ENCODE data around the gene NECTIN3. TPM values are rescaled to one million over a fixed set of nuclear protein-coding genes. Genes with fewer than 3 reads are reported as not detected.

Gene NECTIN3
- total RNA-seq, 1 donor: 53.9 TPM

- DNase-seq (ENCODE audit: low read depth): peak; percentile 71
- no peak overlapping the region for H3K4me3 ChIP-seq (ENCODE audit: low read depth, low read length)
- TF ChIP-seq, protein P1, sequence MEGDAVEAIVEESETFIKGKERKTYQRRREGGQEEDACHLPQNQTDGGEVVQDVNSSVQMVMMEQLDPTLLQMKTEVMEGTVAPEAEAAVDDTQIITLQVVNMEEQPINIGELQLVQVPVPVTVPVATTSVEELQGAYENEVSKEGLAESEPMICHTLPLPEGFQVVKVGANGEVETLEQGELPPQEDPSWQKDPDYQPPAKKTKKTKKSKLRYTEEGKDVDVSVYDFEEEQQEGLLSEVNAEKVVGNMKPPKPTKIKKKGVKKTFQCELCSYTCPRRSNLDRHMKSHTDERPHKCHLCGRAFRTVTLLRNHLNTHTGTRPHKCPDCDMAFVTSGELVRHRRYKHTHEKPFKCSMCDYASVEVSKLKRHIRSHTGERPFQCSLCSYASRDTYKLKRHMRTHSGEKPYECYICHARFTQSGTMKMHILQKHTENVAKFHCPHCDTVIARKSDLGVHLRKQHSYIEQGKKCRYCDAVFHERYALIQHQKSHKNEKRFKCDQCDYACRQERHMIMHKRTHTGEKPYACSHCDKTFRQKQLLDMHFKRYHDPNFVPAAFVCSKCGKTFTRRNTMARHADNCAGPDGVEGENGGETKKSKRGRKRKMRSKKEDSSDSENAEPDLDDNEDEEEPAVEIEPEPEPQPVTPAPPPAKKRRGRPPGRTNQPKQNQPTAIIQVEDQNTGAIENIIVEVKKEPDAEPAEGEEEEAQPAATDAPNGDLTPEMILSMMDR (IDR thresholded peaks at IDR 0.05; ENCODE audit: insufficient read depth, low read length): peak; percentile 64
These were observed 8.8 kb downstream of the NECTIN3 start for GRCh38 chr3:111080413-111080812.

DNA sequence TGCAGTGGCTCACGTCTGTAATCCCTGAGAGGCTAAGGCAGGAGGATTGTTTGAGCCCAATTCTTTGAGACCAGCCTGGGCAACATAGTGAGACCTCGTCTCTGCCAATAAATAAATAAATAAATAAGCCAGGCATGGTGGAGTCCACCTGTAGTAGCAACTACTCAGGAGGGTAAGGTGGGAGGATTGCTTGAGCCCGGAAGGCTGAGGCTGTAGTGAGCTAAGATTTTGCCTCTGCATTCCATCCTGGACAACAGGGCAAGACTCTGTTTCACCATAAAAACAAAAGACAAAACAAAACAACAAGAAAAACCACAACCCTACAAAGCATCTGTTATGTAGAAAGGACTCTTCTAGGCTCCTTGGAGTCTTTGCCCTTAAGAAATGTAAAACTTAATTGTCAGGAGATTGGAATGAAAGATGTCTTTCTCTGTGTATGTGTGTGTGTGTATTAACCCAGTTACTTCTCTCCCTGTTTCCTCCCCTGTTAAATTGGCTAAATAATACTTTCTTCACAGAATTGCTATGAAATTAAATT is 9.5 kb downstream of the NECTIN3 start:
- no peak overlapping the region for H3K4me3 ChIP-seq (ENCODE audit: low read depth, low read length)
- TF ChIP-seq, protein P1 (IDR thresholded peaks at IDR 0.05; ENCODE audit: insufficient read depth, low read length): no peak

DNA sequence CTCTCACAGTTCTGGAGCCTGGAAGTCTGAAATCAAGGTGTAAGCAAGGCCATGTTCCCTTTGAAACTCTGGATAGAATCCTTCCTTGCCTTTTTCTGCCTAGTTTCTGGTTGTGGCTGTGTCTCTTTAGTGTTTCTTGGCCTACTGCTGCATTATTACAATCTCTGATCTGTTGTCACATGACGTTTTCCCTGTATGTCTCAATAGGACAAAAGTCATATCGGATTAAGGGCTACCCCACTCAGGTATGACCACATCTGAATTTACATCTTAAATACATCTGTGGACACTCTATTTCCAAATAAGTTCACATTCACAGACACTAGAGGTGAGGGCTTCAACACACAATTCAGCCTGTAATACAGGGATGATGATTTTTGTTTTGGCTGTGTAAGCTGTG is 13.3 kb downstream of the NECTIN3 start:
- TF ChIP-seq, protein P1 (IDR thresholded peaks at IDR 0.05; ENCODE audit: insufficient read depth, low read length): no peak
- H3K4me3 ChIP-seq (ENCODE audit: low read depth, low read length): no peak overlapping the region
- no peak for DNase-seq (ENCODE audit: low read depth)

More for the DNA sequence above, 9.5 kb downstream of the NECTIN3 start:
- DNase-seq (ENCODE audit: low read depth): no peak

DNA sequence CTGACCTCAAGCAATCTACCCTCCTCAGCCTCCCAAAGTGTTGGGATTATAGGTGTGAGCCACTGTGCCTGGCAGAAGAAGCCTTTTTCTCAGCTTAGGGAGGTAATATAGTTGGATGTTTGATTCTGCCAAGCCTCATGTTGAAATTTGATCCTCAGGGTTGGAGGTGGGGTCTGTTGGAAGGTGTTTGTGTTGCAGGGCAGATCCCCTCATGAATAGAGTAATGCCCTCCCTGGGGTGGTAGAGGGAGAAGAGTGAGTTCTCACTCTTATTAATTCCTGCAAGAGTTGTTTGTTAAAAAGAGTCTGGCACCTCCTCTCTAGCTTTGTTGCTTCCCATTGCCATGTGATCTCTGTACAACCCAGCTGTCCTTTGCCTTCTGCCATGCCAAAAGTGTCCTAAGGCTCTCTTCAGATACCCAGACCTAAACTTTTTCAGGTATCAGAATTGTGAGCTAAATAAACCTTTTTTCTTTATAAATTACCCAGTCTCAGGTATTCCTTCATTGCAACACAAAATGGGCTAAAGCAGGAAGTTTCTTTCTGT is 16.4 kb downstream of the NECTIN3 start:
- DNase-seq (ENCODE audit: low read depth): no peak
- no peak overlapping the region for H3K4me3 ChIP-seq (ENCODE audit: low read depth, low read length)
- TF ChIP-seq, protein P1 (IDR thresholded peaks at IDR 0.05; ENCODE audit: insufficient read depth, low read length): no peak

- H3K4me3 ChIP-seq (ENCODE audit: low read depth, low read length): no peak overlapping the region
- TF ChIP-seq, protein P1 (IDR thresholded peaks at IDR 0.05; ENCODE audit: insufficient read depth, low read length): no peak
- DNase-seq (ENCODE audit: low read depth): no peak
These were observed 25.0 kb downstream of the NECTIN3 start for GRCh38 chr3:111096487-111097209.

DNA sequence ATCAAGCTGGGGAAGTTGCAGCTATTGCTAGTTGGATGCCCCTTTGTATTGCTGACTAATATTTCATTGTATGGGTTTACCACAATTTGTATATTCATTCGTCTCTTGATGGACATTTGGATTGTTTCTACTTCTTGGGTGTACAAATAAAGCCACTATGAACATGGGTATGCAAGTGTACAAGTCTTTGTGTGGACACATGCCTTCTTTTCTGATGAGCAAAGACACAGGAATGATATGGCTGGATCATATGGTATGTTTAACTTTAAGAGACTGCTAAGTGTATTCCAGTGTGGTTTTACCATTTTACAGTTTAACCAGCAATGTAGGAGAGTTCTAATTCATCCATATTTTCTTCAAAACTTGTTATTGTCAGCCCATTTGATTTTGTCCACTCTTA is 32.2 kb downstream of the NECTIN3 start:
- no peak for DNase-seq (ENCODE audit: low read depth)
- H3K4me3 ChIP-seq (ENCODE audit: low read depth, low read length): no peak overlapping the region
- TF ChIP-seq, protein P1 (IDR thresholded peaks at IDR 0.05; ENCODE audit: insufficient read depth, low read length): no peak

Data from fibroblast of the aortic adventitia (primary cell).